ENCODE data around the gene HSF2BP.

DNA sequence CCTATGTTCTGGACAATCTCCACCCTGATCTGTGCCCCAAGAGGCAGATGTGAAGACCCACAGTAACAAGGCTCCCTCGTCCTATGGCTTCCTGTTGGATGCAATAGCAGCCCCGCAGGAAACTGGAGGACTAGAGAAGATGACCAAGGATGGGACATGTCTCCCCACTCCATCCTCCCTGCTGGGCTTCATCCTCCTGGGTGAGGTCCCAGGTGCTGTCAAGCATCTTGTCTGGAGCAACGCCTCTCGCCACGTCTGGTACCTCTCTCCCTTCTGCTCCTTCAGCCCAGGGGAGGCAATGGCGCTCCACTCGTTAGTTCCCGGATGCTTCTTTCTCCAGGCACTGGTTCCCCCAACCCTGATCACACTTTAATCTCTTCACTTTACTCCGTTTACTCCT is 11.1 kb downstream of the HSF2BP start:
- TF ChIP-seq, protein P1, sequence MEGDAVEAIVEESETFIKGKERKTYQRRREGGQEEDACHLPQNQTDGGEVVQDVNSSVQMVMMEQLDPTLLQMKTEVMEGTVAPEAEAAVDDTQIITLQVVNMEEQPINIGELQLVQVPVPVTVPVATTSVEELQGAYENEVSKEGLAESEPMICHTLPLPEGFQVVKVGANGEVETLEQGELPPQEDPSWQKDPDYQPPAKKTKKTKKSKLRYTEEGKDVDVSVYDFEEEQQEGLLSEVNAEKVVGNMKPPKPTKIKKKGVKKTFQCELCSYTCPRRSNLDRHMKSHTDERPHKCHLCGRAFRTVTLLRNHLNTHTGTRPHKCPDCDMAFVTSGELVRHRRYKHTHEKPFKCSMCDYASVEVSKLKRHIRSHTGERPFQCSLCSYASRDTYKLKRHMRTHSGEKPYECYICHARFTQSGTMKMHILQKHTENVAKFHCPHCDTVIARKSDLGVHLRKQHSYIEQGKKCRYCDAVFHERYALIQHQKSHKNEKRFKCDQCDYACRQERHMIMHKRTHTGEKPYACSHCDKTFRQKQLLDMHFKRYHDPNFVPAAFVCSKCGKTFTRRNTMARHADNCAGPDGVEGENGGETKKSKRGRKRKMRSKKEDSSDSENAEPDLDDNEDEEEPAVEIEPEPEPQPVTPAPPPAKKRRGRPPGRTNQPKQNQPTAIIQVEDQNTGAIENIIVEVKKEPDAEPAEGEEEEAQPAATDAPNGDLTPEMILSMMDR (optimal IDR thresholded peaks at IDR 0.05 in 1 of 3, IDR thresholded peaks at IDR 0.05 in 1 of 3, conservative IDR thresholded peaks at IDR 0.05 in 1 of 3; ENCODE audit: extremely low read depth in 1 of 3, insufficient read depth in 2 of 3, low read length in 3 of 3): no peak
- no peak for TF ChIP-seq EZH2 (IDR thresholded peaks at IDR 0.05; ENCODE audit: low read length)
